Measurements from ENCODE around the gene XPR1.

The XPR1 gene

DNA sequence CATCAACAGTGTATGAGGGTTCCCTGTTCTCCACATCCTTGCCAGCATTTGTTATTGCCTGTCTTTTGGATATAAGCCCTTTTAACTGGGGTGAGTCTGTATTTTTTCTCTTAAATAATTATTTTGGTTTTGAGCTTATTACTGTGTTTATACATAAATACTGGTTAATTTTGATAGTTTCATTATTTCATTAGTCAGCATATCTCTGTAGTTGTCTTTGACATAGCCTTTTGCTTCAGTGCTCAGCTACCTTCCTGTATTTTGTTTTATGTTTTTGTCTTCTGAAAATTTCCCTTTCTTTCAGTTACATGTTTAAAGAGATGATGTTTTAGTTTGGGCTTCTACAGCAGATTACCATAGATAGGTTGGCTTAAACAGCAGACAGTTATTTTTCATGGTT lies 138.1 kb downstream of the XPR1 start:
- FAIRE-seq (no peak), DNase-seq (ENCODE audit: insufficient read length, low spot score) (no peak)
- no peak for TF ChIP-seq POLR2AphosphoS5 (IDR thresholded peaks at IDR 0.05; ENCODE audit: low read depth, low read length)
- TF ChIP-seq SPI1 (IDR thresholded peaks at IDR 0.05; ENCODE audit: low read depth, low read length), result no peak

DNA sequence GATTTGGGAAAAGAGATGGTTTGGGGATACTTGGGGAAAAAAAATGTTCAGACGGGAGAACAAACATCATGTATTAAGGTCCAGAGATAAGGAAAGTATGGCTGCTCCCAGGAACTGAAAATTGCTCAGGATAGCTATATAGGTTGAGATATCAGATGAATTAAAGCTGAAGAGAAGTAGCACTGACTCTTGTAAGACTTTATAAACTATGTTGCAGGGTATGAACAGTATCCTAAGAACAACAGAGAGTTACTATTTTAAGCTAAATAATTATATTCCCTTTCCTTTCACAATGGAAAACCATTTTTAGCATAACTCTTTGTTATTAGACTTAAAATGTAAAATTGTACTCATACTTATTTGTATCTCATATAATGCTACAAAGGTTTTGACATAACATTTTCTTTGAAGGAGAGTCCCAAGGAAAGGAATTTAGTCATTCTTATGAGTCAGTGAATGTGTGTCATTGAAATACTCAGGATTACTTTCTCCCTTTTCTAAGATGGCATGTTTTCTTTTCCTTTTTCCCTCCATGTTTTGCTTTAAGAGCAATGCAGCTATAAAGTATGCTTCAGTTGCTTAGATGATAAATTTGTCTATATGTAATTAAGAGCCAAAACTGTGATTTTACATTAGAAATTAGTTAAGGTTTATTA lies 141.5 kb downstream of the XPR1 start:
- no peak for DNase-seq (ENCODE audit: insufficient read length, low spot score)
- no peak for FAIRE-seq
- TF ChIP-seq POU2F2 (IDR thresholded peaks at IDR 0.05; ENCODE audit: low read depth, low read length) (no peak), PAX5 (IDR thresholded peaks at IDR 0.05; ENCODE audit: insufficient read depth, low read length, severe bottlenecking) (no peak), TAF1 (IDR thresholded peaks at IDR 0.05; ENCODE audit: low read depth, low read length) (no peak), SPI1 (IDR thresholded peaks at IDR 0.05; ENCODE audit: low read depth, low read length) (no peak)

DNA sequence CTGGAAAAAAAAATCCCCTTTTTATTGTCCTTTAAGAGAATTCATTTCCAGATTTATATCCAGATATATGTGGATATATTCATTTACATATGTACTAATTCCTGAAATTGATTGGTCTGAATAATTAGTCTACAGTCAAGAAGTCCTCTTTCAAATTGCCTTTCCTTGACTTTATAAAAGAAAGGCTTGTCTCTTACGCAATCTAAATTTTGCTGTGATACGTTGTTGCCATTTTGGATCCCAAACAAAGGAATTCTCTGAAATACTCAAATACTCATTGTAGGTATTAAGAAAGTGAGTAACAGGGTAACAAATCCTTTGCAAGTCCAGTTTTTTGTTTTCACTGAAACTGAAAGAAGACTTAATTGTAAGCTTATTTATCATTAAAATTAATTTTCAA lies 144.0 kb downstream of the XPR1 start:
- FAIRE-seq (no peak), DNase-seq (ENCODE audit: insufficient read length, low spot score) (no peak)

DNA sequence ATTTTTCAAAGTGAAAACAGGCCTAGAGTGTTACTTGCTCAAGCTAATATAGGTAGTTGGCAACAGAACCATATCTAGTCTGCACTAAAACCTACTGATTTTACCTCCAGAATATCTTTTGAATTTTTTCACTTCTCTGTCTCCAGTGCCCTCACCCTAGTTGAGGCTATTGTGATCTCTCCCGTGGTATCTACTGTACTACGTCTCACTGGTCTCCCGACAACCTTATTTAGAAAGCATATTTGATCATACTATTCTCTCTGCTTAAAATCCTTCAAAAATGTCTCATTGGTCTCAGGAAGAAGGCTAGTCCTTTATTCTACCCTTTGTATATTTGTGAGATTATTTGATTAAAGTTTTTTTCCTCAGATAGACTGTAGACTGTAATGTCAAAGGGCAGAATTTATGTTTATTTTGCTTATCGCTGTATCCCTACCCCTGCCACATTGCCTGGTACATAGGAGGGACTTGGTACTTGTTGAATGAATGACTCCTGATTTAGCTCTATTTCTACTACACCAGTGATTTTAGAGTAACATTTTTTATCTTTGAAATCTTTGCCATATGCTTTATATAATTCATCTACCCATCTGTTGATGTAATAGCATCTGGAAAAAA lies 145.4 kb downstream of the XPR1 start:
- FAIRE-seq, result no peak
- no peak for TF ChIP-seq TAF1 (IDR thresholded peaks at IDR 0.05; ENCODE audit: low read depth, low read length)
- TF ChIP-seq PAX5 (IDR thresholded peaks at IDR 0.05; ENCODE audit: insufficient read depth, low read length, severe bottlenecking), result no peak
- no peak for TF ChIP-seq SPI1 (IDR thresholded peaks at IDR 0.05; ENCODE audit: low read depth, low read length)
- no peak for TF ChIP-seq POLR2AphosphoS5 (IDR thresholded peaks at IDR 0.05; ENCODE audit: low read depth, low read length)
- TF ChIP-seq POLR2A (IDR thresholded peaks at IDR 0.05; ENCODE audit: low read depth, low read length), result no peak
- no peak for TF ChIP-seq POU2F2 (IDR thresholded peaks at IDR 0.05; ENCODE audit: low read depth, low read length)

More for the DNA sequence above, 144.0 kb downstream of the XPR1 start:
- TF ChIP-seq TAF1 (IDR thresholded peaks at IDR 0.05; ENCODE audit: low read depth, low read length) (no peak), POLR2A (IDR thresholded peaks at IDR 0.05; ENCODE audit: low read depth, low read length) (no peak), POLR2AphosphoS5 (IDR thresholded peaks at IDR 0.05; ENCODE audit: low read depth, low read length) (no peak), POU2F2 (IDR thresholded peaks at IDR 0.05; ENCODE audit: low read depth, low read length) (no peak), PAX5 (IDR thresholded peaks at IDR 0.05; ENCODE audit: insufficient read depth, low read length, severe bottlenecking) (no peak), SPI1 (IDR thresholded peaks at IDR 0.05; ENCODE audit: low read depth, low read length) (no peak)

DNA sequence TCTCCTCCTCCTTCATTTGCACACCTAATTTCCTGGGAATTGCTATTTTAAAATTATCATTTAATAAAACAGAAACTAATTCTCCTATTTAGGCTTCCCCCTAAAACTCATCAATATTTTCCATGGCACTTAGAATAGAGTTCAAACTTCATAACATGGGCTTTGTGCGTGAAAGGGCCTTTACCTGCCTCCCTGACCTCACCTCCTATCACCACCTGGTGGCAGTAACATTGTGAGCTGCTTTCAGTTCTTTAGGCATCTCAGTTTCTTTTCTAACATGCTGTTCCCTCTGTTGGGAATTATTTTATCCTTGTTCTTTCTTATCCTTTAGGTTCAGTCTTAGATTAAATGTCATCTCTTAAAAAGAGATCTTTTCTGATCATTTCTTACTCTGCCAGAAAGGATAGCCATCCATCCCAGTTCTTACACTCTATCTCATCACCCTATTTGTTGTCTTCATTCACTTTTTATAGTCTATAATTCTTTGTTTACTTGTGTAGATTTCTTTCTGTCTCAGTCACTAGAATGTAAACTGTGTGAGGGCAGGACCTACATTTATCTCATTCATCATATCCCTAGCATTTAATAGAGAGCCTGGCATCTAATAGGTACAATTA lies 147.1 kb downstream of the XPR1 start:
- DNase-seq (ENCODE audit: insufficient read length, low spot score) (no peak), FAIRE-seq (no peak)
- TF ChIP-seq PAX5 (IDR thresholded peaks at IDR 0.05; ENCODE audit: insufficient read depth, low read length, severe bottlenecking), result no peak
- TF ChIP-seq POLR2AphosphoS5 (IDR thresholded peaks at IDR 0.05; ENCODE audit: low read depth, low read length), result no peak
- no peak for TF ChIP-seq SPI1 (IDR thresholded peaks at IDR 0.05; ENCODE audit: low read depth, low read length)
- no peak for TF ChIP-seq TAF1 (IDR thresholded peaks at IDR 0.05; ENCODE audit: low read depth, low read length)
- no peak for TF ChIP-seq POLR2A (IDR thresholded peaks at IDR 0.05; ENCODE audit: low read depth, low read length)
- TF ChIP-seq POU2F2 (IDR thresholded peaks at IDR 0.05; ENCODE audit: low read depth, low read length), result no peak

More for the DNA sequence above, 145.4 kb downstream of the XPR1 start:
- no peak for DNase-seq (ENCODE audit: insufficient read length, low spot score)

DNA sequence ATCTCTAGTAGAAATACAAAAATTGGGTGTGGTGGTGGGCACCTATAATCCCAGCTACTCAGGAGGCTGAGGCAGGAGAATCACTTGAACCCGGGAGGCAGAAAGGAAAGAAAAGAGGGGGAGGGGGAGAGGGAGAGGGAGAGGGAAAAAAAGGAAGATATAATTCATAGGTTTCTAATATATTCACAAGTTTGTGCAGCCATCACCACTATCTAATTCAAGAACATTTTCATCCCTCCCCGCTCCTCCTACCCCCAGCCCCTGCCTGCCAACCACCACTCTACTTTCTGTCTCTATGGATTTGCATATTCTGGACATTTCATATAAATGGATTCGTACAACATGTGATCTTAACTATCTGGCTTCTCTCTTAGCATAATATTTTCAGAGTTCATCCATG lies 147.8 kb downstream of the XPR1 start:
- no peak for TF ChIP-seq SPI1 (IDR thresholded peaks at IDR 0.05; ENCODE audit: low read depth, low read length)
- no peak for TF ChIP-seq TAF1 (IDR thresholded peaks at IDR 0.05; ENCODE audit: low read depth, low read length)
- no peak for TF ChIP-seq POU2F2 (IDR thresholded peaks at IDR 0.05; ENCODE audit: low read depth, low read length)
- no peak for TF ChIP-seq POLR2AphosphoS5 (IDR thresholded peaks at IDR 0.05; ENCODE audit: low read depth, low read length)
- TF ChIP-seq PAX5 (IDR thresholded peaks at IDR 0.05; ENCODE audit: insufficient read depth, low read length, severe bottlenecking), result no peak
- no peak for TF ChIP-seq POLR2A (IDR thresholded peaks at IDR 0.05; ENCODE audit: low read depth, low read length)
- DNase-seq (ENCODE audit: insufficient read length, low spot score) (no peak), FAIRE-seq (no peak)

DNA sequence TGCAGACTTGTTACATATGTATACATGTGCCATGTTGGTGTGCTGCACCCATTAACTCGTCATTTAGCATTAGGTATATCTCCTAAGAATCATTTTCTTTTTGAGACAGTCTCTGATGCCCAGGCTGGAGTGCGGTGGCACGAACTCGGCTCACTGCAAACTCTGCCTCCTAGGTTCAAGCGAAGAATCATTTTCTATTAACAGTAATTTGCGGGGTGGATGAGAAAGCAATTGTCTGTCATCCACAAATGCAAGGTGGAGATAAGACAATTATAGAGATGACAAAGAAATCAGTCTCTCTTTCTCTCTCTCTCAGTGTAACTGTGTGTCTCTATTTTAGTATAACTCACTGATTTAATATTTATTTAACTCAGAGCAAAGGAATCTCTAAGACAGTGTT lies 149.9 kb downstream of the XPR1 start:
- DNase-seq (ENCODE audit: insufficient read length, low spot score), result no peak
- FAIRE-seq, result no peak

DNA sequence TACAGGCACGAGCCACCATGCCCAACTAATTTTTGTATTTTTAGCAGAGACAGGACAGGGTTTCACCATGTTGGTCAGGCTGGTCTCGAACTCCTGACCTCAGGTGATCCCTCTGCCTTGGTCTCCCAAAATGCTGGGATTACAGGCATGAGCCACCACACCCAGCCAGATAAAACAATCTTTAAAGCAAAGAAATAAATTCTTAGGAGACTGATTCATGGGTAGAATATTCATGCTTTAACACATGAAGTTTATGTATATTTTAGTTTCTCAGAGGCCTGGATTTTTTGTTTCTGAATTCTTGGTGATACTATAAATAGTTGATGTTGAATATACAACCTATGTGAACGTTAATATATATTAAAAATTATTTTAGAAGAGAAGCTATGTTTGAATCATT lies 153.5 kb downstream of the XPR1 start:
- FAIRE-seq, result no peak
- DNase-seq (ENCODE audit: insufficient read length, low spot score), result no peak
- no peak for TF ChIP-seq SPI1 (IDR thresholded peaks at IDR 0.05; ENCODE audit: low read depth, low read length)
- no peak for TF ChIP-seq PAX5 (IDR thresholded peaks at IDR 0.05; ENCODE audit: insufficient read depth, low read length, severe bottlenecking)
- no peak for TF ChIP-seq POLR2A (IDR thresholded peaks at IDR 0.05; ENCODE audit: low read depth, low read length)
- TF ChIP-seq POLR2AphosphoS5 (IDR thresholded peaks at IDR 0.05; ENCODE audit: low read depth, low read length), result no peak
- TF ChIP-seq POU2F2 (IDR thresholded peaks at IDR 0.05; ENCODE audit: low read depth, low read length), result no peak
- TF ChIP-seq TAF1 (IDR thresholded peaks at IDR 0.05; ENCODE audit: low read depth, low read length), result no peak

More for the DNA sequence above, 149.9 kb downstream of the XPR1 start:
- TF ChIP-seq SPI1 (IDR thresholded peaks at IDR 0.05; ENCODE audit: low read depth, low read length), result no peak
- TF ChIP-seq POLR2A (IDR thresholded peaks at IDR 0.05; ENCODE audit: low read depth, low read length), result no peak
- no peak for TF ChIP-seq PAX5 (IDR thresholded peaks at IDR 0.05; ENCODE audit: insufficient read depth, low read length, severe bottlenecking)
- TF ChIP-seq POLR2AphosphoS5 (IDR thresholded peaks at IDR 0.05; ENCODE audit: low read depth, low read length), result no peak
- TF ChIP-seq TAF1 (IDR thresholded peaks at IDR 0.05; ENCODE audit: low read depth, low read length), result no peak
- TF ChIP-seq POU2F2 (IDR thresholded peaks at IDR 0.05; ENCODE audit: low read depth, low read length), result no peak

DNA sequence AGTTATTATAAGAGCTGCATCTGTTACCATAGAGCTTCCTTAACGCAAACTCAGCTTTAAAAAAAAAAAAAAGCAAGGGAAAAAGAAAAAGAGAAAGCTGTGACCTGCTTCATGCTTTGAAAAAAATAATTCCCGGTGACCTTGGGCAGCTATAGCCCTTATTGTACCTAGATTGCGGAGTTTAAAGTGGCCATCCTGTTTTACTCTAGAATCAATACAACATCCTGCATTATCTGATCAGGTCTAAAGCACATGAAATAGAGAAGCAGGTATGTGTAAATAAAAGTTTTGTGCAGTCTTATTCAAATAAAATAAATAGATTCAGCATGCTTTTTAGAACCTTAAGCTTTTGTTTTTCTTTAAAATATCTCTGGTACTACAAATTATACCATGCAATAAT lies 154.1 kb downstream of the XPR1 start:
- DNase-seq (ENCODE audit: insufficient read length, low spot score), result no peak
- TF ChIP-seq POLR2A (IDR thresholded peaks at IDR 0.05; ENCODE audit: low read depth, low read length) (no peak), SPI1 (IDR thresholded peaks at IDR 0.05; ENCODE audit: low read depth, low read length) (no peak), POLR2AphosphoS5 (IDR thresholded peaks at IDR 0.05; ENCODE audit: low read depth, low read length) (no peak), PAX5 (IDR thresholded peaks at IDR 0.05; ENCODE audit: insufficient read depth, low read length, severe bottlenecking) (no peak), POU2F2 (IDR thresholded peaks at IDR 0.05; ENCODE audit: low read depth, low read length) (no peak), TAF1 (IDR thresholded peaks at IDR 0.05; ENCODE audit: low read depth, low read length) (no peak)
- FAIRE-seq, result no peak
